Gastrocnemius medialis (tissue), 4 donors: ENCODE results near the gene SELENOI.

Source experiments
- POLR2A ChIP-seq, 2 donors: fragments of 450-650 bp; IDR thresholded peaks; one replicate each; pipeline ENCODE4 v1.6.1; 2017; ENCODE audit warnings: antibody characterized with exemption in 2 of 2, mild to moderate bottlenecking in 2 of 2, moderate library complexity in 2 of 2
- TF ChIP-seq, protein P1 (sequence below), 5 experiments: fragments of 450-650 bp in 3 of 5; fragments of 200-600 bp in 2 of 5; sonication (generic) in 2 of 5; IDR thresholded peaks in 4 of 5; conservative IDR thresholded peaks in 1 of 5; 1 replicate in 4 of 5; 2 replicates in 1 of 5; pipeline ENCODE4 v1.5.1; 2016 to 2019; ENCODE audit warnings: antibody characterized with exemption in 5 of 5, mild to moderate bottlenecking in 3 of 5, moderate library complexity in 3 of 5

DNA sequence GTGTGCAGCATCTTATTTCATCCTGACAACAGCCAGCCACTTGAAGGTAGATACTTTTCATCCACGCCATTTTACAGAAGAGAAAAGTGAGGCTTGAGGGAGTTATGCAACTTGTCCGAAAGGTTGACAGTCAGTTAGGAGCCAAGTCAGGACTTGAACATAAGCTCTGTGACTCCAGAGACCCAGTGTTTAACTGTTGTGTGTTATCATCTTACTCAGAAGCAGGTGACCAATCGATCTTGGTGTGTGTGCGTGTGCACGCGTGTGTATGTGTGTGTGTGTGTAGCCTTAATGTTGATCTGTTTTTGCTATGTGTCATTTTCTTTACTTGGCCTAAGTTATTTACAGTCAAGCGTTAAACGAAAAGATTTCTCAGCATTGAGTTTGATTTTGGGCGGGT lies 77.8 kb downstream of the SELENOI start:
- TF ChIP-seq POLR2A (IDR thresholded peaks at IDR 0.05) = no peak
- TF ChIP-seq, protein P1, sequence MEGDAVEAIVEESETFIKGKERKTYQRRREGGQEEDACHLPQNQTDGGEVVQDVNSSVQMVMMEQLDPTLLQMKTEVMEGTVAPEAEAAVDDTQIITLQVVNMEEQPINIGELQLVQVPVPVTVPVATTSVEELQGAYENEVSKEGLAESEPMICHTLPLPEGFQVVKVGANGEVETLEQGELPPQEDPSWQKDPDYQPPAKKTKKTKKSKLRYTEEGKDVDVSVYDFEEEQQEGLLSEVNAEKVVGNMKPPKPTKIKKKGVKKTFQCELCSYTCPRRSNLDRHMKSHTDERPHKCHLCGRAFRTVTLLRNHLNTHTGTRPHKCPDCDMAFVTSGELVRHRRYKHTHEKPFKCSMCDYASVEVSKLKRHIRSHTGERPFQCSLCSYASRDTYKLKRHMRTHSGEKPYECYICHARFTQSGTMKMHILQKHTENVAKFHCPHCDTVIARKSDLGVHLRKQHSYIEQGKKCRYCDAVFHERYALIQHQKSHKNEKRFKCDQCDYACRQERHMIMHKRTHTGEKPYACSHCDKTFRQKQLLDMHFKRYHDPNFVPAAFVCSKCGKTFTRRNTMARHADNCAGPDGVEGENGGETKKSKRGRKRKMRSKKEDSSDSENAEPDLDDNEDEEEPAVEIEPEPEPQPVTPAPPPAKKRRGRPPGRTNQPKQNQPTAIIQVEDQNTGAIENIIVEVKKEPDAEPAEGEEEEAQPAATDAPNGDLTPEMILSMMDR (IDR thresholded peaks at IDR 0.05 in 4 of 5, conservative IDR thresholded peaks at IDR 0.05 in 1 of 5) = no peak
